Fibroblast of lung (primary cell): ENCODE measurements around the gene PLAAT2.

Experiments
- CTCF ChIP-seq, 2 donors: IDR thresholded peaks in 1 of 2; conservative IDR thresholded peaks in 1 of 2; 1 replicate in 1 of 2; 2 replicates in 1 of 2; pipeline ENCODE4 v1.5.1; 2011 to 2012; ENCODE audit warnings: low read length in 2 of 2, control low read depth in 1 of 2, inconsistent platforms in 1 of 2, low read depth in 1 of 2, mild to moderate bottlenecking in 1 of 2
- EZH2 ChIP-seq: IDR thresholded peaks from 2 replicates; pipeline ENCODE4 v1.5.1; 2012; ENCODE audit warnings: low read length, control low read depth, mild to moderate bottlenecking; ENCODE audit errors: missing control alignments

- TF ChIP-seq CTCF (conservative IDR thresholded peaks at IDR 0.05 in 1 of 2, IDR thresholded peaks at IDR 0.05 in 1 of 2; ENCODE audit: low read depth in 1 of 2, low read length in 2 of 2) (no peak), EZH2 (no peak)
These were observed 58.1 kb downstream of the PLAAT2 start for GRCh38 chr11:63504933-63505586.
